GM19035 (cell line): ENCODE measurements around the gene RIN2.
"Not testable (repeated sequence)": the region's sequence is repeated elsewhere in the genome, so short reads cannot be mapped to it uniquely, and the experiment has no call there.

Experiments used
- ATAC-seq: cut with Tn5 transposase; IDR thresholded peaks from one replicate; pipeline ENCODE4 v1.9.1; 2021; ENCODE audit not compliant: unreplicated experiment

Gene RIN2

GRCh38 chr20:19785983-19786285, 27.9 kb downstream of the RIN2 start:
- ATAC-seq = no peak

DNA sequence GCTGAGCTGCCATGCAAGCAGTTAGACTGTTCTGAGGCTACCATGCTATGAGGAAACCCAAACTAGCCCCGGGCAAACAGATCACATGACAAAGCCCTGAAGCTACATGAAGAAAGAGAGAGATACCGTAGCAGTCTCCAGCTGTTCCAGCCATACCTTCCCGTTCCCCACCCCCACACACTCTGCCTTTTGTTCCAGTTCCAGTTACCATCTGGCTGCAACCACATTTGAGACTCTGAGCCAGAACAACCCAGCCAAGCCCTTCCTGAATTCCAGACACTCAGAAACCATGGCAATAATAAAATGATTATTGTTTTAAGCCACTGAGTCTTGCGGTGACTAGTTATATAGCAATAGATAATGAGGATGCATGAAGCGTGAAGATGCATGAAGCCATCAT, 28.3 kb downstream of the RIN2 start:
- ATAC-seq = no peak

- no peak for ATAC-seq
These were observed 29.3 kb downstream of the RIN2 start for GRCh38 chr20:19787366-19787765.

- no peak for ATAC-seq
These were observed 31.0 kb downstream of the RIN2 start for GRCh38 chr20:19789009-19789408.

GRCh38 chr20:19789446-19789845, 31.4 kb downstream of the RIN2 start:
- no peak for ATAC-seq

GRCh38 chr20:19791887-19792286, 33.8 kb downstream of the RIN2 start:
- ATAC-seq = no peak

DNA sequence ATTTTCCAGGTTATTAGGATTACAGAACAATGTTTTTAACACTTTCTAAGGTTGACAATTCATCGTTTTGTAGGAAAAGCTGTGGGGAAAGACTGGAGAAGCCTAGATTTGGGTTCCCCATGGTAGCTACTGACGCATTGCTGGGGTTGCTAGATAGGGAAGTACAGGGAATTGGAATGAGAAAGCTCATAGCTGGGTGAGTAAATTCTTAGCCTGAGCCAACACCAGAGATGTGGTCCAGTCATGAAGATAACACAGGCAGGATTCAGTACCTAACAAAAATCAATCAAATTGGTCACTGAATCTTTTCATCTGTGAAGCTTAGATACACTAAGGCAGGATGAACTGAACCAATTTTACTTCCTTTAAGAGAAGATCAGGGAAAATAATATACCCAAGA, 35.7 kb downstream of the RIN2 start:
- ATAC-seq = no peak

DNA sequence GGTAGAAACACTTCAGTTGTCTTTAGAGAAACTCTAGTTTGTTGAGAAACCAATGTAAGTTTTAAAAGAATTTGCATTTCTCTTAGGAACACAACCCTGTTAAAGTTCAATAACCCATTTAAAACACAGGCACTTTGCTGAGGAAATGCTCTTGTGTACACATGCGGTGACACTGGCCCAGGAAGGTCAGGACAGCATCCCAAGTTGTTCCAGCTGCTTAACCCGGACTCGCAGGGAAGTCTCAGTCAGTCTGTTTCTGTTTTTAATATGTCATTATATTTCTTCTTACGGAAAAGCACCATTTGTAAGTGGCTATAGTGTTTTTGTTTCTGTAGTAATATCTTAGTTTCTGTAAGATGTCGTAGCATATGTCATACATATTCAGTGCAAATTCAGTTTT, 36.9 kb downstream of the RIN2 start:
- no peak for ATAC-seq

DNA sequence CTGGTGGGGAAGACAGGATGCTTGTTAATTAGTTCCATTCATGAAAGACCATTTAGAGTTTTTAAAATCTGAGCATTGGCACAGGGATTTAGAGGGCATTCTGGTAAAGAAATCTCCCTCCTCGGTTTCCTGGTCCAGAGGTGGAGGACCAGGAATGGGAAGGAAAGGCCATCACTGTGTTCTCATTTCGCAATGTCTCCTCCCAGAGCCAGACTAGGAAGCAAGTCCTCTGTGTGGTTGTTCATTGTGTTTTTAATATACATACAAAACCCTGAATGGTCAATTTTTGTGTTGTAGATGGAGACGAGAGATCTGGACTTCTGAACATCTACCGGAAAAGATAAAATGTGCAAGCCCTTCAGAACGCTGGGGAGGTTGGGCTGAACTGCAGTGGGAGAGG, 41.3 kb downstream of the RIN2 start:
- ATAC-seq = no peak

GRCh38 chr20:19802099-19802491, 44.0 kb downstream of the RIN2 start:
- ATAC-seq = no peak

DNA sequence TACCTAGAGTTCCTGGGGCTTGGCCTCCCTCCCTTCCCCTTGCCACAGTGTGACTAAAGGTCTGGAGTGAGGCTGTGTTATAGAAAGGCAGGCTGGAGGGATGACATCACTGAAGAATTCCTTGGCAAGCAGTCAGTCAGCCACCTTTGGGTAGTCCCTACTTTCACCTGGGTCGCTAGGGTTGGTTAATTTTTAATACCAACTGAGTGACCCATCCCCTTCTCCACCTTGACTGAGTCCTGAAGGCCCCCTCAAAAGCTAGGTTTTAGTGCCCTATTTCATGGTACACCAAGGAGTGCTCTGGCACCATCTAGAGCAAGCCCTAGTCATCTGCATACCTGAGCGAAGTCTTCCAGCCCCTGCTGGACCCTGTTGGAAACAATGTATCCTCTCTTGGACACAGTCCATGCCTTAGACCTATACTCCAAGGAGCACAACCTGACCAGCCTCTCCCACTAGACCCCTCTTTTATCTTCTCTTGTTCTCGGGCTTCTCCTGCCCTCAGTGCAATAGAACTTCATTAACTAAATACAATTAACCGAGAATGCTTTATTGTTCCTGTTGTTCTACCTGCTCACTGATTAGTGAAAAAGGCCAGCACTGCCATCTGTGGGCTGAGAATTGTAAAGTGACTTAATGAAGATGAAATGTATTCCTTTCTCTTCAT, 44.6 kb downstream of the RIN2 start:
- no peak for ATAC-seq

DNA sequence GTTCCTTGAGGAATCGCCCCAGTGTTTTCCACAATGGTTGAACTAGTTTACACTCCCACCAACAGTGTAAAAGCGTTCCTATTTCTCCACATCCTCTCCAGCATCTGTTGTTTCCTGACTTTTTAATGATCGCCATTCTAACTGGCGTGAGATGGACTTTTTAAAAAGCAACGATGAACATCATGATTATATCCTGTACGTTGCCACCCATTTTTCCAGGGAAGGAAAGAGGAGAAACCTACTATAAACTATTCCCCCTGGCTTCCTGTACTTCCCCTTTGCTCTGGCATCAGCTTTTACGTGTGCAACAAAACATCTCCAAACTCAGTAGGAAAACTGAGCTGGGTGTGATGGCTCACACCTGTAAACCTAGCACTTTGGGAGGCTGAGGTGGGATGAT, 48.2 kb downstream of the RIN2 start:
- ATAC-seq = not testable (repeated sequence)

- ATAC-seq = no peak
These were observed 48.7 kb downstream of the RIN2 start for GRCh38 chr20:19806806-19807190.

DNA sequence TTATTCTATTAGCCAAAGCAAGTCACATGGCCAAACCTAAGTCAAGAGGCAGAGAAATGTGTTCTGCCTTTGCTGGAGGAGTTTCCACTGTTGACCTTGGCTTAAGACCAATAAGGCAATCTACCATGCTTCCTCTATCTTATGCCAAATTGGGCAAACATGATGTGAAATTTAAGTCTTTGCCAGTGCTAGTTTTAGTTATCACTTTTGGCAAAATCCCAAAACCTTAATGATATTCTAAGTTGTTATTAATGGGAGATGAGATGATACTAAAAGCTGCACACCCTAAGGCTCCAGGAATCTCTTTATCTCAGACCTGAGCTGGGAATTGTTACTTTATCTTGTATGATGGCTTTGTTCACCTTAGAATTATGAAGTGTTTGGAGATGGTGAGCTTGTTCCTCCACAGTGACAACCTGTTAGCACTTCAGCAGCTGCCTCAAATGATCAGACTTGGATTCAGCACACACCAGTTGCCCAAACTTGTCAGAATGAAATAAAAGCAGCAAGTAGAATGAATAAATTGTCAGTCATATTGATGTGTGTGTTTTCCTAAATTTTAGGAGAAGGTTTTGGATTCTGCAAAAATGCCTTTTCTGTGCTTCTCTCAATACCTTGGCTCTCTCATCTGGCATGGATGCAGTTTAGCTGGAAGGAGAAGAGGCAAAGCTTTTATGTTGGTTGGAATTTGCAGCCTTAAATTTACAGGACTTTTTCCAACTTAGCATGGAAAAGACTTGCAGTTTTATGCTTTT, 49.3 kb downstream of the RIN2 start:
- ATAC-seq = no peak
